WTC11 (cell line): ENCODE measurements around the gene MAGI2. TPM values are rescaled to one million over a fixed set of nuclear protein-coding genes. Genes with fewer than 3 reads are reported as not detected.

Experiments
- ATAC-seq: fragments of 200-7000 bp; cut with Tn5 transposase; 2 replicates; pipeline ENCODE4 v1.10.0; 2021; ENCODE audit warnings: mild to moderate bottlenecking, moderate library complexity
- CTCF ChIA-PET: fragments of 300-600 bp; sonication (Branson Sonifier 250); formaldehyde crosslinking; loops from one replicate; lab custom pipeline; 2021; ENCODE audit warnings: antibody characterized with exemption; lab: Charles Lee
- POLR2A ChIA-PET: fragments of 350-600 bp; sonication (Branson Sonifier 250); formaldehyde crosslinking; loops from one replicate; lab custom pipeline; 2021; ENCODE audit warnings: antibody characterized with exemption; lab: Charles Lee
- DNase-seq: peaks from one replicate; pipeline ENCODE4 v3.0.0; 2021; ENCODE audit warnings: low spot score
- H3K27ac Mint-ChIP-seq: 2 replicates; pipeline ENCODE4 v1.8.0; 2021; ENCODE audit warnings: mixed read lengths
- H3K27me3 Mint-ChIP-seq: 2 replicates; pipeline ENCODE4 v1.8.0; 2021; ENCODE audit warnings: low read depth, mild to moderate bottlenecking, moderate library complexity, mixed read lengths
- H3K36me3 Mint-ChIP-seq: 2 replicates; pipeline ENCODE4 v1.8.0; 2021; ENCODE audit warnings: mixed read lengths
- H3K4me1 Mint-ChIP-seq: 2 replicates; pipeline ENCODE4 v1.8.0; 2022; ENCODE audit warnings: mixed read lengths
- H3K4me3 Mint-ChIP-seq: 2 replicates; pipeline ENCODE4 v1.8.0; 2021; ENCODE audit warnings: mild to moderate bottlenecking, moderate library complexity, mixed read lengths
- H3K9me3 Mint-ChIP-seq: 2 replicates; pipeline ENCODE4 v1.8.0; 2021; ENCODE audit warnings: mixed read lengths
- E2F5 ChIP-seq: sonication (generic); formaldehyde crosslinking; IDR thresholded peaks from 2 replicates; pipeline ENCODE4 v1.8.1; 2022; ENCODE audit warnings: mild to moderate bottlenecking, moderate library complexity, missing genetic modification reagents
- ELF4 ChIP-seq: sonication (generic); formaldehyde crosslinking; IDR thresholded peaks from 2 replicates; pipeline ENCODE4 v1.8.1; 2022; ENCODE audit warnings: low read depth, mild to moderate bottlenecking, moderate library complexity, missing genetic modification reagents
- EMX1 ChIP-seq: fragments of 250-450 bp; sonication (Bioruptor Pico); IDR thresholded peaks from 2 replicates; pipeline ENCODE4 v1.8.0; 2021; ENCODE audit warnings: mild to moderate bottlenecking
- ESRRA ChIP-seq: sonication (generic); formaldehyde crosslinking; IDR thresholded peaks from 2 replicates; pipeline ENCODE4 v1.8.1; 2022; ENCODE audit warnings: mild to moderate bottlenecking, missing genetic modification reagents, borderline replicate concordance
- FOXK1 ChIP-seq: sonication (generic); formaldehyde crosslinking; IDR thresholded peaks from 2 replicates; pipeline ENCODE4 v1.8.0; 2022; ENCODE audit warnings: mild to moderate bottlenecking, moderate library complexity, missing genetic modification reagents
- JUN ChIP-seq: sonication (generic); formaldehyde crosslinking; IDR thresholded peaks from 2 replicates; pipeline ENCODE4 v1.8.0; 2023; ENCODE audit warnings: mild to moderate bottlenecking, missing genetic modification reagents
- KAT7 ChIP-seq: sonication (generic); formaldehyde crosslinking; IDR thresholded peaks from 2 replicates; pipeline ENCODE4 v1.8.1; 2023; ENCODE audit warnings: missing genetic modification reagents, mild to moderate bottlenecking, borderline replicate concordance
- TCF7 ChIP-seq: sonication (generic); formaldehyde crosslinking; IDR thresholded peaks from 2 replicates; pipeline ENCODE4 v1.8.0; 2022; ENCODE audit warnings: mild to moderate bottlenecking, low read depth, missing genetic modification reagents, moderate library complexity
- TEAD1 ChIP-seq: sonication (generic); formaldehyde crosslinking; IDR thresholded peaks from 2 replicates; pipeline ENCODE4 v1.8.0; 2022; ENCODE audit warnings: mild to moderate bottlenecking, missing genetic modification reagents
- ZNF425 ChIP-seq: fragments of 250-450 bp; sonication (Bioruptor Pico); conservative IDR thresholded peaks from 2 replicates; pipeline ENCODE4 v1.9.0; 2021; ENCODE audit warnings: mild to moderate bottlenecking
- total RNA-seq: library from RNA; stranded (reverse); gene quantifications from 3 replicates; pipeline ENCODE4 v1.2.3, GENCODE V29; 2021
- TF ChIP-seq, protein P1 (sequence below): sonication (generic); formaldehyde crosslinking; conservative IDR thresholded peaks from 2 replicates; pipeline ENCODE4 v1.8.1; 2023; ENCODE audit warnings: mild to moderate bottlenecking, low read depth, missing genetic modification reagents, moderate library complexity
- TF ChIP-seq, protein P2 (sequence below): sonication (generic); formaldehyde crosslinking; IDR thresholded peaks from 2 replicates; pipeline ENCODE4 v1.8.1; 2022; ENCODE audit warnings: low read depth, mild to moderate bottlenecking, moderate library complexity, missing genetic modification reagents, borderline replicate concordance

MAGI2 gene
- total RNA-seq, 1 experiment from 2014 or later, result 26.6 TPM

DNA sequence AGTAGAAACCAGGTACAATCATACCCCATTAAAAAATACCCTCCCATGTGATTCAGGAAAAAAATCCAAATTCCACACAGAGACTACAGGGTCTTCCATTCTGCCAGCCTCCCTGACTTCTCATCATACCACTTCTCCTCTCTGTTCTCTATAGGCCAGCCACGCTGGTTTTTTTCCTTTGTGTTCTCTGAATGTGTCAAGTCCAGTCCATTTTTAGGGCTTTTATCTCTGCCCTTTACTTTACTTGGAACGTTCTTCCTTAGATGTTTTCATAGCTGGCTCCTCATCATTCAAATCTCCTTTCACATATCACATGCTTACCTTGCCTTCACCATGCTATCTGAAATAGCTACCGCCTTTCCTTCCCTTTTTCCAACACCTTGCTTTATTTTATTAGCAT is 1057.3 kb downstream of the MAGI2 start:
- ChIA-PET POLR2A (no interaction called here), CTCF (no interaction called here)
- no peak overlapping the region for H3K4me3 Mint-ChIP-seq

DNA sequence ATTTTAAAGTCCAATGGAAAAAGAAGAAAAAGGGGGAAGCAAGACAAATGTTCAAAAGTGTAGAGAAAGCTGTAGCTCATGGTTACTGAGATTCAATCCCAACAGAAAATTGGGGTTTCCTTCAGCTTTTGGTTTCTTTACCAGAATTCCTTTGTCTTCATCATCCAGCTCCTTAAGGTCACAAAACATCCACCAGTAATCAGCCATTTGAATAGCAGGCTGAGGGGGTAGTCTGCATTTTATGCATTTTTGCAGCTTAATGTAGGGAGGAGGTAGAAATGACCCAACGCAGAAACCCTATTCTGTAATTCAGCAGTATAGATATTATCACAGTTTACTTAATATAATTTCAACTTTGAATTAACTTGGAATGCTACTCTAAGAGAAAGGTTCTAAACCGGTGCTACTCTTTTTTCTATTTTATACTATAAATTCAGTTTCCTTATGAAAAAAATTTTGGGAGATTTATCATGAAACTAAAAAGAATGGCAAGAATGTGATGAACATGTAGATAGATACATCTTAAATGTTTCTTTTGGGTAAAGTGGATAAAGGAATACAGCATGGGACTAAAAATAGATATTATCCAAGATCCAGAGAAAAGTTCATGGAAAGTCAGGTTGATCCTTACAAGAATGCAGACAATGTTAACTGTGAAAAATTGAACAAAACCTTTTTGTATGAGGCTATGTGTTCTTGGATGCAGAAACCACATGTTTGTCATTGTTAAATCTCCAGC is 1058.0 kb downstream of the MAGI2 start:
- CTCF ChIA-PET, result interaction anchor here (0.6 to 1.0 kb wide), 2 partner anchors 9 to 66 kb away, joined by 3 read pairs; no protein-coding TSS in a partner anchor
- POLR2A ChIA-PET, result no interaction called here
- Mint-ChIP-seq H3K4me1 (peaks cover 65% of the 10 kb centered on the region), H3K36me3 (no peaks in the 10 kb centered on the region), H3K4me3 (no peak overlapping the region), H3K27me3 (peaks cover 34% of the 10 kb centered on the region), H3K9me3 (no peaks in the 10 kb centered on the region), H3K27ac (no peak overlapping the region)
- no peak for TF ChIP-seq FOXK1 (CRISPR knock-in tag)
- TF ChIP-seq E2F5 (CRISPR knock-in tag), result no peak
- TF ChIP-seq, protein P1, sequence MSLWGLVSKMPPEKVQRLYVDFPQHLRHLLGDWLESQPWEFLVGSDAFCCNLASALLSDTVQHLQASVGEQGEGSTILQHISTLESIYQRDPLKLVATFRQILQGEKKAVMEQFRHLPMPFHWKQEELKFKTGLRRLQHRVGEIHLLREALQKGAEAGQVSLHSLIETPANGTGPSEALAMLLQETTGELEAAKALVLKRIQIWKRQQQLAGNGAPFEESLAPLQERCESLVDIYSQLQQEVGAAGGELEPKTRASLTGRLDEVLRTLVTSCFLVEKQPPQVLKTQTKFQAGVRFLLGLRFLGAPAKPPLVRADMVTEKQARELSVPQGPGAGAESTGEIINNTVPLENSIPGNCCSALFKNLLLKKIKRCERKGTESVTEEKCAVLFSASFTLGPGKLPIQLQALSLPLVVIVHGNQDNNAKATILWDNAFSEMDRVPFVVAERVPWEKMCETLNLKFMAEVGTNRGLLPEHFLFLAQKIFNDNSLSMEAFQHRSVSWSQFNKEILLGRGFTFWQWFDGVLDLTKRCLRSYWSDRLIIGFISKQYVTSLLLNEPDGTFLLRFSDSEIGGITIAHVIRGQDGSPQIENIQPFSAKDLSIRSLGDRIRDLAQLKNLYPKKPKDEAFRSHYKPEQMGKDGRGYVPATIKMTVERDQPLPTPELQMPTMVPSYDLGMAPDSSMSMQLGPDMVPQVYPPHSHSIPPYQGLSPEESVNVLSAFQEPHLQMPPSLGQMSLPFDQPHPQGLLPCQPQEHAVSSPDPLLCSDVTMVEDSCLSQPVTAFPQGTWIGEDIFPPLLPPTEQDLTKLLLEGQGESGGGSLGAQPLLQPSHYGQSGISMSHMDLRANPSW (CRISPR knock-in tag), result no peak
- TF ChIP-seq, protein P2, sequence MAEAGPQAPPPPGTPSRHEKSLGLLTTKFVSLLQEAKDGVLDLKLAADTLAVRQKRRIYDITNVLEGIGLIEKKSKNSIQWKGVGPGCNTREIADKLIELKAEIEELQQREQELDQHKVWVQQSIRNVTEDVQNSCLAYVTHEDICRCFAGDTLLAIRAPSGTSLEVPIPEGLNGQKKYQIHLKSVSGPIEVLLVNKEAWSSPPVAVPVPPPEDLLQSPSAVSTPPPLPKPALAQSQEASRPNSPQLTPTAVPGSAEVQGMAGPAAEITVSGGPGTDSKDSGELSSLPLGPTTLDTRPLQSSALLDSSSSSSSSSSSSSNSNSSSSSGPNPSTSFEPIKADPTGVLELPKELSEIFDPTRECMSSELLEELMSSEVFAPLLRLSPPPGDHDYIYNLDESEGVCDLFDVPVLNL (CRISPR knock-in tag), result no peak
- TF ChIP-seq ZNF425, result no peak
- no peak for TF ChIP-seq JUN (CRISPR knock-in tag)
- TF ChIP-seq TEAD1 (CRISPR knock-in tag), result no peak
- no peak for TF ChIP-seq ESRRA (CRISPR knock-in tag)
- no peak for TF ChIP-seq ELF4 (CRISPR knock-in tag)
- TF ChIP-seq KAT7 (CRISPR knock-in tag), result no peak
- TF ChIP-seq EMX1, result no peak
- ATAC-seq (no peak; the same call in 1 of the 2 replicates), DNase-seq (no peak)

More for the DNA sequence above, 1057.3 kb downstream of the MAGI2 start:
- Mint-ChIP-seq H3K9me3 (no peaks in the 10 kb centered on the region), H3K27me3 (peaks cover 34% of the 10 kb centered on the region), H3K27ac (no peak overlapping the region), H3K4me1 (peaks cover 72% of the 10 kb centered on the region), H3K36me3 (no peaks in the 10 kb centered on the region)
- no peak for ATAC-seq
- no peak for DNase-seq
- TF ChIP-seq TCF7 (CRISPR knock-in tag), result no peak
- TF ChIP-seq, protein P1 (CRISPR knock-in tag), result no peak
